WTC11 (cell line): ENCODE data around the gene VGF. TPM values are rescaled to one million over a fixed set of nuclear protein-coding genes. Genes with fewer than 3 reads are reported as not detected.
"Not testable (repeated sequence)": the region's sequence is repeated elsewhere in the genome, so short reads cannot be mapped to it uniquely, and the experiment has no call there.

Source experiments
- ATAC-seq: fragments of 200-7000 bp; cut with Tn5 transposase; 2 replicates; pipeline ENCODE4 v1.10.0; 2021; ENCODE audit warnings: mild to moderate bottlenecking, moderate library complexity
- CTCF ChIA-PET: fragments of 300-600 bp; sonication (Branson Sonifier 250); formaldehyde crosslinking; loops from one replicate; lab custom pipeline; 2021; ENCODE audit warnings: antibody characterized with exemption; lab: Charles Lee
- POLR2A ChIA-PET: fragments of 350-600 bp; sonication (Branson Sonifier 250); formaldehyde crosslinking; loops from one replicate; lab custom pipeline; 2021; ENCODE audit warnings: antibody characterized with exemption; lab: Charles Lee
- DNase-seq: peaks from one replicate; pipeline ENCODE4 v3.0.0; 2021; ENCODE audit warnings: low spot score
- H3K27ac Mint-ChIP-seq: 2 replicates; pipeline ENCODE4 v1.8.0; 2021; ENCODE audit warnings: mixed read lengths
- H3K27me3 Mint-ChIP-seq: 2 replicates; pipeline ENCODE4 v1.8.0; 2021; ENCODE audit warnings: low read depth, mild to moderate bottlenecking, moderate library complexity, mixed read lengths
- H3K36me3 Mint-ChIP-seq: 2 replicates; pipeline ENCODE4 v1.8.0; 2021; ENCODE audit warnings: mixed read lengths
- H3K4me1 Mint-ChIP-seq: 2 replicates; pipeline ENCODE4 v1.8.0; 2022; ENCODE audit warnings: mixed read lengths
- H3K4me3 Mint-ChIP-seq: 2 replicates; pipeline ENCODE4 v1.8.0; 2021; ENCODE audit warnings: mild to moderate bottlenecking, moderate library complexity, mixed read lengths
- H3K9me3 Mint-ChIP-seq: 2 replicates; pipeline ENCODE4 v1.8.0; 2021; ENCODE audit warnings: mixed read lengths
- ARID4B ChIP-seq: sonication (generic); formaldehyde crosslinking; IDR thresholded peaks from 2 replicates; pipeline ENCODE4 v1.8.0; 2023; ENCODE audit warnings: missing genetic modification reagents, mild to moderate bottlenecking, borderline replicate concordance
- E2F5 ChIP-seq: sonication (generic); formaldehyde crosslinking; IDR thresholded peaks from 2 replicates; pipeline ENCODE4 v1.8.1; 2022; ENCODE audit warnings: mild to moderate bottlenecking, moderate library complexity, missing genetic modification reagents
- FOXP1 ChIP-seq: sonication (generic); formaldehyde crosslinking; IDR thresholded peaks from 2 replicates; pipeline ENCODE4 v1.8.0; 2022; ENCODE audit warnings: missing genetic modification reagents, mild to moderate bottlenecking, moderate library complexity, borderline replicate concordance
- MAX ChIP-seq: sonication (generic); formaldehyde crosslinking; IDR thresholded peaks from 2 replicates; pipeline ENCODE4 v1.8.0; 2022; ENCODE audit warnings: mild to moderate bottlenecking, missing genetic modification reagents
- NFYB ChIP-seq: sonication (generic); formaldehyde crosslinking; conservative IDR thresholded peaks from 2 replicates; pipeline ENCODE4 v1.8.0; 2022; ENCODE audit warnings: low read depth, missing genetic modification reagents
- OVOL2 ChIP-seq: fragments of 250-450 bp; sonication (Bioruptor Pico); IDR thresholded peaks from 2 replicates; pipeline ENCODE4 v1.9.0; 2021; ENCODE audit warnings: mild to moderate bottlenecking, borderline replicate concordance
- PRDM15 ChIP-seq: sonication (generic); formaldehyde crosslinking; IDR thresholded peaks from 2 replicates; pipeline ENCODE4 v1.8.0; 2022; ENCODE audit warnings: missing genetic modification reagents
- SOX15 ChIP-seq: fragments of 250-450 bp; sonication (Bioruptor Pico); IDR thresholded peaks from 2 replicates; pipeline ENCODE4 v1.9.0; 2021; ENCODE audit warnings: mild to moderate bottlenecking
- TCF7 ChIP-seq: sonication (generic); formaldehyde crosslinking; IDR thresholded peaks from 2 replicates; pipeline ENCODE4 v1.8.0; 2022; ENCODE audit warnings: mild to moderate bottlenecking, low read depth, missing genetic modification reagents, moderate library complexity
- TEAD4 ChIP-seq: sonication (generic); formaldehyde crosslinking; IDR thresholded peaks from 2 replicates; pipeline ENCODE4 v1.8.0; 2022; ENCODE audit warnings: mild to moderate bottlenecking, missing genetic modification reagents
- ZNF138 ChIP-seq: sonication (generic); formaldehyde crosslinking; conservative IDR thresholded peaks from 2 replicates; pipeline ENCODE4 v1.8.1; 2022; ENCODE audit warnings: mild to moderate bottlenecking, moderate library complexity, missing genetic modification reagents
- ZNF317 ChIP-seq: sonication (generic); formaldehyde crosslinking; IDR thresholded peaks from 2 replicates; pipeline ENCODE4 v1.8.1; 2023; ENCODE audit warnings: low read depth, mild to moderate bottlenecking, moderate library complexity, missing genetic modification reagents, borderline replicate concordance
- ZNF396 ChIP-seq: fragments of 250-450 bp; sonication (Bioruptor Pico); IDR thresholded peaks from 2 replicates; pipeline ENCODE4 v1.8.0; 2021; ENCODE audit warnings: mild to moderate bottlenecking, moderate library complexity, borderline replicate concordance
- microRNA-seq: library from miRNA; unstranded; fragments of <30 nt; microRNA quantifications from one replicate; pipeline ENCODE4 v1.2.0, GENCODE V29; 2022; ENCODE audit warnings: borderline number of aligned reads
- total RNA-seq: library from RNA; stranded (reverse); gene quantifications from 3 replicates; pipeline ENCODE4 v1.2.3, GENCODE V29; 2021

The VGF gene
- total RNA-seq, 1 experiment from 2014 or later = 5.2 TPM

GRCh38 chr7:101113836-101114235, 51.5 kb downstream of the VGF start:
- no peaks in the 10 kb centered on the region for H3K4me1 Mint-ChIP-seq
- H3K9me3 Mint-ChIP-seq = no peaks in the 10 kb centered on the region
- ATAC-seq = no peak
- no peak overlapping the region for H3K27ac Mint-ChIP-seq
- no peaks in the 10 kb centered on the region for H3K36me3 Mint-ChIP-seq
- H3K27me3 Mint-ChIP-seq = no peaks in the 10 kb centered on the region; the same call in 1 of the 2 replicates
- TF ChIP-seq PRDM15 (no peak), MAX (CRISPR knock-in tag) (no peak), ZNF396 (CRISPR knock-in tag) (no peak), OVOL2 (no peak), ARID4B (CRISPR knock-in tag) (no peak), TEAD4 (CRISPR knock-in tag) (no peak), FOXP1 (CRISPR knock-in tag) (no peak), TCF7 (CRISPR knock-in tag) (no peak), NFYB (CRISPR knock-in tag) (no peak), ZNF317 (CRISPR knock-in tag) (no peak), E2F5 (no peak), ZNF138 (CRISPR knock-in tag) (no peak), SOX15 (CRISPR knock-in tag) (no peak)
- POLR2A ChIA-PET = interaction anchor here (0.7 to 0.8 kb wide), 2 partner anchors 8 to 51 kb away, joined by 3 to 5 read pairs; no protein-coding TSS in a partner anchor
- no peak for DNase-seq
- CTCF ChIA-PET = no interaction called here
- no peak overlapping the region for H3K4me3 Mint-ChIP-seq

- H3K4me1 Mint-ChIP-seq, H3K27ac Mint-ChIP-seq, DNase-seq, H3K36me3 Mint-ChIP-seq, H3K27me3 Mint-ChIP-seq, H3K4me3 Mint-ChIP-seq, ATAC-seq, H3K9me3 Mint-ChIP-seq: not testable (repeated sequence)
- ChIA-PET CTCF (interaction anchor here (2.3 kb wide), 1 partner anchor 31 kb away, joined by 10 read pairs; no protein-coding TSS in a partner anchor), POLR2A (interaction anchor here (0.7 to 0.8 kb wide), 2 partner anchors 8 to 52 kb away, joined by 3 to 5 read pairs; no protein-coding TSS in a partner anchor)
These were observed 52.2 kb downstream of the VGF start for GRCh38 chr7:101113140-101113539.

Small RNAs within 50 kb of the gene (microRNA-seq; reads per million reads assigned to microRNA genes)
- not detected for gene MIR4653

Other genes with a start within 250 kb of the VGF start
- gene MUC3A, start 216.0 kb downstream of the VGF start, total RNA-seq = 50.6 to 74.8 TPM (median 67.2 TPM) in 3 replicates
- 5.7 to 6.5 TPM (median 5.8 TPM) in 3 replicates for gene MUC12, start 196.0 kb downstream of the VGF start, total RNA-seq
- not detected in 3 replicates for gene MUC17, start 145.5 kb downstream of the VGF start, total RNA-seq
- 23.1 to 24.2 TPM (median 23.4 TPM) in 3 replicates for gene TRIM56, start 80.1 kb downstream of the VGF start, total RNA-seq
- 1.1 to 2.6 TPM (median 2.2 TPM) in 3 replicates for gene SERPINE1, start 38.5 kb downstream of the VGF start, total RNA-seq
- gene AP1S1, start 11.1 kb downstream of the VGF start, total RNA-seq = 60.7 to 80.0 TPM (median 78.2 TPM) in 3 replicates
- gene NAT16, start 14.7 kb upstream of the VGF start, total RNA-seq = 0.32 to 0.62 TPM (median 0.39 TPM) in 3 replicates
- gene MOGAT3, start 35.5 kb upstream of the VGF start, total RNA-seq = 0.81 to 0.92 TPM (median 0.82 TPM) in 3 replicates
- 45.3 to 48.3 TPM (median 48.1 TPM) in 3 replicates for gene PLOD3, start 52.0 kb upstream of the VGF start, total RNA-seq
- 61.9 to 63.9 TPM (median 62.8 TPM) in 3 replicates for gene ZNHIT1, start 52.6 kb upstream of the VGF start, total RNA-seq
- 5.9 to 6.9 TPM (median 6.5 TPM) in 3 replicates for gene CLDN15, start 72.2 kb upstream of the VGF start, total RNA-seq
- 121 to 123 TPM (median 122 TPM) in 3 replicates for gene FIS1, start 79.5 kb upstream of the VGF start, total RNA-seq
- 13.7 to 16.6 TPM (median 15.5 TPM) in 3 replicates for gene IFT22, start 156.2 kb upstream of the VGF start, total RNA-seq
- 64.4 to 70.9 TPM (median 67.0 TPM) in 3 replicates for gene COL26A1, start 197.3 kb upstream of the VGF start, total RNA-seq